ENCODE measurements around the gene CHD6. TPM values are rescaled to one million over a fixed set of nuclear protein-coding genes. Genes with fewer than 3 reads are reported as not detected.
A peak's percentile ranks its signal among the peaks of the same experiment; 100 is the strongest.

Gene CHD6
- total and polyA plus RNA-seq, 3 experiments from 2014 or later, result 24.6 to 59.5 (median 25.3) TPM

GRCh38 chr20:41594514-41595322 lies 23.5 kb downstream of the CHD6 start:
- no peak overlapping the region for H3K4me3 ChIP-seq (ENCODE audit: low read length)
- Mint-ChIP-seq H3K27ac (peak overlapping the region in 3 of 8 donors; percentile 28 to 80 (median 76)), H3K36me3 (peaks cover 22 to 68% (median 38%) of the 10 kb centered on the region in 3 donors), H3K4me1 (peaks cover 40 to 51% (median 50%) of the 10 kb centered on the region in 3 donors), H3K4me3 (peak overlapping the region in 1 of 7 donors; percentile 34), H3K9me3 (peaks cover 16 to 58% (median 52%) of the 10 kb centered on the region in 5 donors), H3K27me3 (peaks cover 0 to 1% of the 10 kb centered on the region in 2 donors)
- ChIA-PET POLR2A (no interaction called here), CTCF (no interaction called here)
- H3K36me3 ChIP-seq (ENCODE audit: insufficient read depth, low read length), result no peaks in the 10 kb centered on the region
- H3K4me1 ChIP-seq (ENCODE audit: insufficient read depth, low read length), result no peaks in the 10 kb centered on the region
- no peaks in the 10 kb centered on the region for H3K27me3 ChIP-seq (ENCODE audit: insufficient read depth, low read length, poor library complexity, severe bottlenecking)
- no peak overlapping the region for H3K27ac ChIP-seq (ENCODE audit: low read depth, low read length)
- no peak for DNase-seq
- peaks cover 21% of the 10 kb centered on the region for H3K9me3 ChIP-seq (ENCODE audit: low read length)

- POLR2A ChIA-PET, result no interaction called here
Measured at GRCh38 chr20:41592516-41593216, 25.5 kb downstream of the CHD6 start.

GRCh38 chr20:41587956-41588355 lies 30.2 kb downstream of the CHD6 start:
- POLR2A ChIA-PET, result no interaction called here
- Mint-ChIP-seq H3K9me3 (peaks cover 17 to 30% (median 18%) of the 10 kb centered on the region in 5 donors), H3K4me1 (peaks cover 20 to 42% (median 36%) of the 10 kb centered on the region in 3 donors), H3K27me3 (peaks cover 0 to 1% of the 10 kb centered on the region in 2 donors), H3K36me3 (peaks cover 10 to 48% (median 26%) of the 10 kb centered on the region in 3 donors), H3K4me3 (peak overlapping the region in 1 of 7 donors; percentile 16), H3K27ac (no peak overlapping the region)
- DNase-seq, result no peak
- no peaks in the 10 kb centered on the region for H3K36me3 ChIP-seq (ENCODE audit: insufficient read depth, low read length)
- H3K27me3 ChIP-seq (ENCODE audit: insufficient read depth, low read length, poor library complexity, severe bottlenecking), result no peaks in the 10 kb centered on the region
- H3K4me3 ChIP-seq (ENCODE audit: low read length), result no peak overlapping the region
- no peak overlapping the region for H3K27ac ChIP-seq (ENCODE audit: low read depth, low read length)
- CTCF ChIA-PET, result no interaction called here
- H3K4me1 ChIP-seq (ENCODE audit: insufficient read depth, low read length), result no peaks in the 10 kb centered on the region
- H3K9me3 ChIP-seq (ENCODE audit: low read length), result no peaks in the 10 kb centered on the region

More at GRCh38 chr20:41592516-41593216, 25.5 kb downstream of the CHD6 start:
- no peaks in the 10 kb centered on the region for H3K4me1 ChIP-seq (ENCODE audit: insufficient read depth, low read length)
- H3K4me3 ChIP-seq (ENCODE audit: low read length), result no peak overlapping the region
- no peaks in the 10 kb centered on the region for H3K27me3 ChIP-seq (ENCODE audit: insufficient read depth, low read length, poor library complexity, severe bottlenecking)
- peaks cover 9% of the 10 kb centered on the region for H3K9me3 ChIP-seq (ENCODE audit: low read length)
- Mint-ChIP-seq H3K27me3 (peaks cover 0 to 1% of the 10 kb centered on the region in 2 donors), H3K4me3 (peak overlapping the region in 1 of 7 donors; percentile 11), H3K27ac (peak overlapping the region in 1 of 8 donors; percentile 41), H3K4me1 (peaks cover 41 to 57% (median 53%) of the 10 kb centered on the region in 3 donors), H3K36me3 (peaks cover 20 to 56% (median 37%) of the 10 kb centered on the region in 3 donors), H3K9me3 (peaks cover 12 to 49% (median 36%) of the 10 kb centered on the region in 5 donors)
- H3K36me3 ChIP-seq (ENCODE audit: insufficient read depth, low read length), result no peaks in the 10 kb centered on the region
- H3K27ac ChIP-seq (ENCODE audit: low read depth, low read length), result no peak overlapping the region
- CTCF ChIA-PET, result no interaction called here
- DNase-seq, result no peak

- no peak overlapping the region for H3K27ac Mint-ChIP-seq
- Histone ChIP-seq H3K27ac (ENCODE audit: low read depth, low read length) (no peak overlapping the region), H3K36me3 (ENCODE audit: insufficient read depth, low read length) (no peaks in the 10 kb centered on the region), H3K9me3 (ENCODE audit: low read length) (no peaks in the 10 kb centered on the region), H3K4me3 (ENCODE audit: low read length) (no peak overlapping the region), H3K27me3 (ENCODE audit: insufficient read depth, low read length, poor library complexity, severe bottlenecking) (no peaks in the 10 kb centered on the region), H3K4me1 (ENCODE audit: insufficient read depth, low read length) (no peaks in the 10 kb centered on the region)
- peaks cover 0 to 1% of the 10 kb centered on the region in 2 donors for H3K27me3 Mint-ChIP-seq
- peaks cover 12 to 48% (median 26%) of the 10 kb centered on the region in 3 donors for H3K36me3 Mint-ChIP-seq
- H3K4me3 Mint-ChIP-seq, result no peak overlapping the region
- peaks cover 22 to 42% (median 36%) of the 10 kb centered on the region in 3 donors for H3K4me1 Mint-ChIP-seq
- CTCF ChIA-PET, result no interaction called here
- POLR2A ChIA-PET, result no interaction called here
- peaks cover 17 to 30% (median 18%) of the 10 kb centered on the region in 5 donors for H3K9me3 Mint-ChIP-seq
- no peak for DNase-seq
Measured at GRCh38 chr20:41587523-41587922, 30.7 kb downstream of the CHD6 start.

GRCh38 chr20:41586772-41587171 lies 31.4 kb downstream of the CHD6 start:
- Mint-ChIP-seq H3K27me3 (peaks cover 0 to 1% of the 10 kb centered on the region in 2 donors), H3K9me3 (peaks cover 17 to 30% (median 18%) of the 10 kb centered on the region in 5 donors)
- CTCF ChIA-PET, result no interaction called here

GRCh38 chr20:41580350-41580749 lies 37.8 kb downstream of the CHD6 start:
- CTCF ChIA-PET, result no interaction called here

More at GRCh38 chr20:41586772-41587171, 31.4 kb downstream of the CHD6 start:
- POLR2A ChIA-PET, result no interaction called here
- Histone ChIP-seq H3K4me1 (ENCODE audit: insufficient read depth, low read length) (no peaks in the 10 kb centered on the region), H3K4me3 (ENCODE audit: low read length) (no peak overlapping the region), H3K36me3 (ENCODE audit: insufficient read depth, low read length) (no peaks in the 10 kb centered on the region), H3K9me3 (ENCODE audit: low read length) (no peaks in the 10 kb centered on the region), H3K27ac (ENCODE audit: low read depth, low read length) (no peak overlapping the region), H3K27me3 (ENCODE audit: insufficient read depth, low read length, poor library complexity, severe bottlenecking) (no peaks in the 10 kb centered on the region)
- Mint-ChIP-seq H3K36me3 (peaks cover 12 to 49% (median 26%) of the 10 kb centered on the region in 3 donors), H3K4me3 (no peak overlapping the region), H3K4me1 (peaks cover 29 to 45% (median 43%) of the 10 kb centered on the region in 3 donors), H3K27ac (no peak overlapping the region)
- no peak for DNase-seq

GRCh38 chr20:41577129-41578009 lies 40.8 kb downstream of the CHD6 start:
- no peak overlapping the region for H3K27ac ChIP-seq (ENCODE audit: low read depth, low read length)
- CTCF ChIA-PET, result no interaction called here
- H3K4me3 ChIP-seq (ENCODE audit: low read length), result no peak overlapping the region
- Mint-ChIP-seq H3K9me3 (peaks cover 0 to 6% (median 2%) of the 10 kb centered on the region in 5 donors), H3K36me3 (peaks cover 0 to 10% (median 4%) of the 10 kb centered on the region in 3 donors), H3K4me1 (peaks cover 64 to 87% (median 84%) of the 10 kb centered on the region in 3 donors), H3K4me3 (peak overlapping the region in 3 of 7 donors; percentile 5 to 41 (median 15)), H3K27me3 (no peaks in the 10 kb centered on the region), H3K27ac (peak overlapping the region in 1 of 8 donors; percentile 33)
- peaks cover 26% of the 10 kb centered on the region for H3K4me1 ChIP-seq (ENCODE audit: insufficient read depth, low read length)
- no peaks in the 10 kb centered on the region for H3K27me3 ChIP-seq (ENCODE audit: insufficient read depth, low read length, poor library complexity, severe bottlenecking)
- POLR2A ChIA-PET, result no interaction called here
- DNase-seq, result no peak
- no peaks in the 10 kb centered on the region for H3K9me3 ChIP-seq (ENCODE audit: low read length)
- no peaks in the 10 kb centered on the region for H3K36me3 ChIP-seq (ENCODE audit: insufficient read depth, low read length)

More at GRCh38 chr20:41580350-41580749, 37.8 kb downstream of the CHD6 start:
- no peaks in the 10 kb centered on the region for H3K27me3 Mint-ChIP-seq
- DNase-seq, result no peak
- Histone ChIP-seq H3K4me1 (ENCODE audit: insufficient read depth, low read length) (peaks cover 11% of the 10 kb centered on the region), H3K4me3 (ENCODE audit: low read length) (no peak overlapping the region), H3K27ac (ENCODE audit: low read depth, low read length) (no peak overlapping the region), H3K27me3 (ENCODE audit: insufficient read depth, low read length, poor library complexity, severe bottlenecking) (no peaks in the 10 kb centered on the region), H3K9me3 (ENCODE audit: low read length) (no peaks in the 10 kb centered on the region), H3K36me3 (ENCODE audit: insufficient read depth, low read length) (no peaks in the 10 kb centered on the region)
- peaks cover 60 to 83% (median 77%) of the 10 kb centered on the region in 3 donors for H3K4me1 Mint-ChIP-seq
- POLR2A ChIA-PET, result interaction anchor here (1.0 kb wide), 1 partner anchor 38 kb away, joined by 3 read pairs; the partner anchor contains the start of gene CHD6
- no peak overlapping the region for H3K27ac Mint-ChIP-seq
- H3K36me3 Mint-ChIP-seq, result peaks cover 3 to 24% (median 6%) of the 10 kb centered on the region in 3 donors
- H3K9me3 Mint-ChIP-seq, result peaks cover 0 to 6% (median 3%) of the 10 kb centered on the region in 5 donors
- no peak overlapping the region for H3K4me3 Mint-ChIP-seq
